Measurements from ENCODE around the gene MVK. TPM values are rescaled to one million over a fixed set of nuclear protein-coding genes. Genes with fewer than 3 reads are reported as not detected.

MVK gene
- polyA plus RNA-seq, 3 donors = 1.1 to 3.8 (median 1.6) TPM

- no peak overlapping the region for H3K9ac ChIP-seq (ENCODE audit: insufficient read depth, low read length, poor library complexity, severe bottlenecking)
- no peaks in the 10 kb centered on the region for H3K27me3 ChIP-seq (ENCODE audit: control insufficient read depth in 2 of 2, insufficient read depth in 2 of 2, low read length in 2 of 2)
- no peaks in the 10 kb centered on the region for H4K20me1 ChIP-seq (ENCODE audit: insufficient read depth, low read length)
- no CpG with 5 or more reads among the region's 6 CpGs for WGBS (ENCODE audit: insufficient coverage)
- no peak overlapping the region for H3K4me2 ChIP-seq (replicated peaks; ENCODE audit: extremely low read depth, low read length, poor library complexity, severe bottlenecking)
- H3K27ac ChIP-seq (ENCODE audit: low read depth in 1 of 2, low read length in 2 of 2) = no peak overlapping the region
- H3K4me1 ChIP-seq (ENCODE audit: control insufficient read depth in 1 of 2, insufficient read depth in 2 of 2, low read length in 2 of 2) = no peaks in the 10 kb centered on the region
- H3K9me3 ChIP-seq (replicated peaks in 1 of 2; ENCODE audit: control insufficient read depth in 1 of 2, insufficient read depth in 1 of 2, low read length in 2 of 2) = peaks cover 3 to 4% of the 10 kb centered on the region in 2 donors
- no peak overlapping the region for H3K27ac Mint-ChIP-seq
- intact Hi-C loops (cut with micrococcal nuclease) = no loop called here
- no peak for DNase-seq
- H3K9me3 Mint-ChIP-seq = peaks cover 0 to 9% (median 3%) of the 10 kb centered on the region in 7 donors
- no peak for TF ChIP-seq CTCF (IDR thresholded peaks at IDR 0.05)
- peaks cover 0 to 7% (median 5%) of the 10 kb centered on the region in 3 donors for H3K27me3 Mint-ChIP-seq (ENCODE audit: low read depth in 3 of 3)
- H2AFZ ChIP-seq (ENCODE audit: insufficient read depth, low read depth, low read length, poor library complexity, severe bottlenecking) = no peak overlapping the region
- no peaks in the 10 kb centered on the region for H3K36me3 ChIP-seq (replicated peaks in 1 of 2; ENCODE audit: control insufficient read depth in 1 of 2, insufficient read depth in 2 of 2, low read length in 2 of 2)
- no peaks in the 10 kb centered on the region for H3K36me3 Mint-ChIP-seq
- H3K79me2 ChIP-seq (ENCODE audit: insufficient read depth, low read length) = no peaks in the 10 kb centered on the region
- H3K4me3 ChIP-seq (replicated peaks in 1 of 3; ENCODE audit: low read depth in 2 of 3, low read length in 3 of 3) = no peak overlapping the region
- H3K4me1 Mint-ChIP-seq = no peaks in the 10 kb centered on the region
- H3K4me3 Mint-ChIP-seq = no peak overlapping the region
Observed at GRCh38 chr12:109637348-109637747, 63.8 kb downstream of the MVK start.

DNA sequence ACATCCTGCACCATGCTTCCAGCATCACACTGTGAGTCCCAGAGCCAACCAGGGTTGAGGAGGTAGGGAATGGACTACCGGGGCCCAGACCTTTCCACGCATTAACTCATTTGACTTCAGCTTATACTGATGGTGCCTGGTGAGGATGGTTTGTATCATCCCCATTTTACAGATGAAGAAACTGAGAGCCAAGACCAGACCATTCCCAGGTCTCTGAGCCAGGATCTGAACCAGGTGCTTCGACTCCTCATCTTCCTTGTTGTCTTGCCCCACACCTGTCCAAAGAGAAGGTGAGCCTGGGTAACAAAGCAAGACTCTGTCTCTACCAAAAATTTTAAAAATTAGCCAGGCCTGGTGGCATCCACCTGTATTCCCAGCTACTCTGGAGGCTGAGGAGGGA, 64.4 kb downstream of the MVK start:
- no peak for TF ChIP-seq CTCF (IDR thresholded peaks at IDR 0.05)
- intact Hi-C loops (cut with micrococcal nuclease) = no loop called here
- H3K4me1 Mint-ChIP-seq = no peaks in the 10 kb centered on the region

More for the DNA sequence above, 64.4 kb downstream of the MVK start:
- no CpG with 5 or more reads among the region's 3 CpGs for WGBS (ENCODE audit: insufficient coverage)
- Mint-ChIP-seq H3K9me3 (peaks cover 0 to 9% (median 3%) of the 10 kb centered on the region in 7 donors), H3K4me3 (no peak overlapping the region), H3K27me3 (ENCODE audit: low read depth in 3 of 3) (peaks cover 0 to 6% (median 5%) of the 10 kb centered on the region in 3 donors), H3K36me3 (no peaks in the 10 kb centered on the region), H3K27ac (no peak overlapping the region)
- no peak overlapping the region for H3K27ac ChIP-seq (ENCODE audit: low read depth in 1 of 2, low read length in 2 of 2)
- no peaks in the 10 kb centered on the region for H3K79me2 ChIP-seq (ENCODE audit: insufficient read depth, low read length)
- H3K27me3 ChIP-seq (ENCODE audit: control insufficient read depth in 2 of 2, insufficient read depth in 2 of 2, low read length in 2 of 2) = no peaks in the 10 kb centered on the region
- H3K4me3 ChIP-seq (replicated peaks in 1 of 3; ENCODE audit: low read depth in 2 of 3, low read length in 3 of 3) = no peak overlapping the region
- no peaks in the 10 kb centered on the region for H3K36me3 ChIP-seq (replicated peaks in 1 of 2; ENCODE audit: control insufficient read depth in 1 of 2, insufficient read depth in 2 of 2, low read length in 2 of 2)
- no peak overlapping the region for H3K4me2 ChIP-seq (replicated peaks; ENCODE audit: extremely low read depth, low read length, poor library complexity, severe bottlenecking)
- DNase-seq = no peak
- H3K4me1 ChIP-seq (ENCODE audit: control insufficient read depth in 1 of 2, insufficient read depth in 2 of 2, low read length in 2 of 2) = no peaks in the 10 kb centered on the region
- no peak overlapping the region for H2AFZ ChIP-seq (ENCODE audit: insufficient read depth, low read depth, low read length, poor library complexity, severe bottlenecking)
- H4K20me1 ChIP-seq (ENCODE audit: insufficient read depth, low read length) = no peaks in the 10 kb centered on the region
- peaks cover 3 to 4% of the 10 kb centered on the region in 2 donors for H3K9me3 ChIP-seq (replicated peaks in 1 of 2; ENCODE audit: control insufficient read depth in 1 of 2, insufficient read depth in 1 of 2, low read length in 2 of 2)
- no peak overlapping the region for H3K9ac ChIP-seq (ENCODE audit: insufficient read depth, low read length, poor library complexity, severe bottlenecking)

All from CD14-positive monocyte (primary cell).